Esophagus squamous epithelium (tissue), 5 donors: Measurements from ENCODE around the gene CNTN4. TPM values are rescaled to one million over a fixed set of nuclear protein-coding genes. Genes with fewer than 3 reads are reported as not detected.

Experiments
- DNase-seq: peaks from one replicate; lab custom pipeline; 2025; lab: John Stamatoyannopoulos, UW
- H3K27ac ChIP-seq, 4 donors: fragments of 200-600 bp; sonication (generic); one replicate each; pipeline ENCODE4 v1.5.1; 2016 to 2019; ENCODE audit warnings: mild to moderate bottlenecking in 1 of 4
- H3K27me3 ChIP-seq, 4 donors: fragments of 200-600 bp; sonication (generic); 1 replicate in 3 of 4; 2 replicates in 1 of 4; pipeline versions ENCODE4 v1.5.1 to v1.6.0; 2017 to 2021; ENCODE audit warnings: antibody characterized with exemption in 1 of 4
- H3K36me3 ChIP-seq, 3 donors: fragments of 200-600 bp; sonication (generic); one replicate each; pipeline ENCODE4 v1.5.1; 2016 to 2019
- H3K4me1 ChIP-seq, 3 donors: fragments of 200-600 bp; sonication (generic); one replicate each; pipeline ENCODE4 v1.5.1; 2017 to 2019
- H3K4me3 ChIP-seq, 4 donors: fragments of 200-600 bp; sonication (generic); 1 replicate in 3 of 4; 2 replicates in 1 of 4; pipeline ENCODE4 v1.5.1; 2016 to 2019; ENCODE audit warnings: mild to moderate bottlenecking in 2 of 4, moderate library complexity in 1 of 4
- H3K9me3 ChIP-seq, 3 donors: fragments of 200-600 bp; sonication (generic); one replicate each; pipeline ENCODE4 v1.5.1; 2016 to 2019
- POLR2A ChIP-seq, 4 donors: fragments of 450-650 bp; IDR thresholded peaks; one replicate each; pipeline ENCODE4 v1.6.1; 2017; ENCODE audit warnings: antibody characterized with exemption in 4 of 4, mild to moderate bottlenecking in 4 of 4, moderate library complexity in 3 of 4
- WGBS, 2 donors: methylation state at CpG; one replicate each; pipeline ENCODE4 v1.1.5; 2018; 5-methylcytosine and 5-hydroxymethylcytosine counted together
- intact Hi-C: fragments of 100-400 bp; cut with DNase I; formaldehyde crosslinking; loops from one replicate; pipeline ENCODE4 v1.15.0; 2022
- total RNA-seq, 4 donors: library from RNA; depleted of rRNA; stranded (reverse); fragments of >200 nt; gene quantifications; one replicate each; pipeline ENCODE4 v1.1.0, GENCODE V29; 2016
- TF ChIP-seq, protein P1 (sequence below), 6 experiments: fragments of 450-650 bp in 4 of 6; fragments of 200-600 bp in 2 of 6; sonication (generic) in 2 of 6; IDR thresholded peaks; one replicate each; pipeline ENCODE4 v1.5.1; 2016 to 2019; ENCODE audit warnings: antibody characterized with exemption in 6 of 6, mild to moderate bottlenecking in 4 of 6, moderate library complexity in 4 of 6
- donor health status: DM: yes; HTN: yes; CAD: no.

The CNTN4 gene
- total RNA-seq, 4 donors from 2014 or later, result 0.31 to 8.5 (median 3.5) TPM

DNA sequence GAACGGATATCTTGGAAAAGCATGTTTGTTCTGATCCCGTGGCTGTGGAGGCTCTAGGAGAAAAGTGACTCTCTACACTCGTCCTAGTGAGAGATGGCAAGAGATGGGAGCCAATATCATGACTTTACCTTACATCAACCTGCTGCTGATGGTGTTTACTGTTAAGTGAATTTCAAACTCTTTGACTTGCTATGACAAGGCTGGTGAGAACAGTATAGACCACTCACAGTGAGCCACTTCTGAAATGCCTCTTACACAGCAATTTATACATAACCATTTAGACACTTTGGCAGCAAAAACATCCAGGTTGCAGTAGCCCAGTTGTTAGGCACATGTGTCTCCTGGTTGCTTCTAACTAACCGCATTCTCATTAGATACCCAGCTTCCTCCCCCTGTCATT, 968.2 kb downstream of the CNTN4 start:
- H3K27ac ChIP-seq, result no peak overlapping the region

DNA sequence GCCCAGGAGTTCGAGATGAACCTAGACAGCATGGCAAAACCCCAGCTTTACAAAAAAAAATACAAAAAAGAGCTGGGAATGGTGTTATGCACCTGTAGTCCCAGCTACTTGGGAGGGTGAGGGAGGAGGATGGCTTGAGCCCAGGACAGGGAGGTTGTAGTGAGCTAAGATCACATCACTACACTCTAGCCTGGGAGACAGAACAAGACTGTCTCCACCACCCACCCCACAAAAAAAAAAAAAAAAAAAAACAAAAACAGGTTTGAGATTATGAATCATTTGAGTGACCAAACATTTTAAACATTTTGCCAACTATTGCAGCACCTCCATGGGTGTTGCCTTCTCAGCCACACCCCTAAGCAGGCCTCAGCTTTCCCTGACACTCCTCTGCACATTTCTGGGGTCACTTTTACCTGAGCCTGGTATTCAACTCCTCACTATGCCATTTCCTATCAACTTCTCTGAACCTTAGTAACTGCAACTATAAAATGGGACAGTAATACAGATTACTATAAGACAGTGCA, 969.8 kb downstream of the CNTN4 start:
- H3K9me3 ChIP-seq, result no peaks in the 10 kb centered on the region
- H3K4me1 ChIP-seq, result peaks cover 0 to 18% (median 0%) of the 10 kb centered on the region in 3 donors
- no peaks in the 10 kb centered on the region for H3K36me3 ChIP-seq
- H3K4me3 ChIP-seq, result no peak overlapping the region
- H3K27ac ChIP-seq, result peak overlapping the region in 2 of 4 donors; percentile 0 to 39
- TF ChIP-seq POLR2A (IDR thresholded peaks at IDR 0.05), result no peak
- TF ChIP-seq, protein P1, sequence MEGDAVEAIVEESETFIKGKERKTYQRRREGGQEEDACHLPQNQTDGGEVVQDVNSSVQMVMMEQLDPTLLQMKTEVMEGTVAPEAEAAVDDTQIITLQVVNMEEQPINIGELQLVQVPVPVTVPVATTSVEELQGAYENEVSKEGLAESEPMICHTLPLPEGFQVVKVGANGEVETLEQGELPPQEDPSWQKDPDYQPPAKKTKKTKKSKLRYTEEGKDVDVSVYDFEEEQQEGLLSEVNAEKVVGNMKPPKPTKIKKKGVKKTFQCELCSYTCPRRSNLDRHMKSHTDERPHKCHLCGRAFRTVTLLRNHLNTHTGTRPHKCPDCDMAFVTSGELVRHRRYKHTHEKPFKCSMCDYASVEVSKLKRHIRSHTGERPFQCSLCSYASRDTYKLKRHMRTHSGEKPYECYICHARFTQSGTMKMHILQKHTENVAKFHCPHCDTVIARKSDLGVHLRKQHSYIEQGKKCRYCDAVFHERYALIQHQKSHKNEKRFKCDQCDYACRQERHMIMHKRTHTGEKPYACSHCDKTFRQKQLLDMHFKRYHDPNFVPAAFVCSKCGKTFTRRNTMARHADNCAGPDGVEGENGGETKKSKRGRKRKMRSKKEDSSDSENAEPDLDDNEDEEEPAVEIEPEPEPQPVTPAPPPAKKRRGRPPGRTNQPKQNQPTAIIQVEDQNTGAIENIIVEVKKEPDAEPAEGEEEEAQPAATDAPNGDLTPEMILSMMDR (IDR thresholded peaks at IDR 0.05), result no peak
- H3K27me3 ChIP-seq, result no peaks in the 10 kb centered on the region
- 55 to 83% methylated on average over 1 of the region's 1 CpG for WGBS, 2 donors
- intact Hi-C loops, result no loop called here
- no peak for DNase-seq

More for the DNA sequence above, 968.2 kb downstream of the CNTN4 start:
- no peaks in the 10 kb centered on the region for H3K9me3 ChIP-seq
- H3K36me3 ChIP-seq, result no peaks in the 10 kb centered on the region
- no peak for DNase-seq
- H3K4me3 ChIP-seq, result no peak overlapping the region
- peaks cover 0 to 18% (median 0%) of the 10 kb centered on the region in 3 donors for H3K4me1 ChIP-seq
- H3K27me3 ChIP-seq, result no peaks in the 10 kb centered on the region
- 76 to 89% methylated on average over 4 of the region's 4 CpGs for WGBS, 2 donors
- TF ChIP-seq, protein P1 (IDR thresholded peaks at IDR 0.05), result no peak
- no peak for TF ChIP-seq POLR2A (IDR thresholded peaks at IDR 0.05)
- intact Hi-C loops, result no loop called here

DNA sequence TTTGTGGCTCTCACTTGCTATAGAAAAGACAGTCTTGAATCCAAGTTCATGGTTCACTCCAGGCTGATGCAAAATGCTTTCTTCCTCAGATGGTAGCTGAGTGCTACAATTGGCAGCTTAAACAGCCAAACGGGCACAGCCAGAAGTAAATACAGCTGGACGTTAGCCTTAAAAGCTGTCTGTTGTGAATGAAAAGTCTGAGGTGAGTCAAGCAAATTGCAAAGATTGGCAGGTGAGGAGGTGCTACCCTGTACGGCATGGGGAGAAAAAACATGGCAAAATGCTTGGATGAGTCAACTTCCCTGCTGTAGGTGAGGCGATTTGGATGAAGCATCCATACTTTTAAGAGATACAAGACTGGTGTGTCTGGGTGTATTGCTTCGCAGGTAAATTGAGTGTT, 971.1 kb downstream of the CNTN4 start:
- peaks cover 0 to 18% (median 0%) of the 10 kb centered on the region in 3 donors for H3K4me1 ChIP-seq
- H3K4me3 ChIP-seq, result no peak overlapping the region
- H3K9me3 ChIP-seq, result no peaks in the 10 kb centered on the region
- intact Hi-C loops, result no loop called here
- peak overlapping the region in 1 of 4 donors; percentile 39 for H3K27ac ChIP-seq
- TF ChIP-seq, protein P1 (IDR thresholded peaks at IDR 0.05), result no peak
- TF ChIP-seq POLR2A (IDR thresholded peaks at IDR 0.05), result no peak
- H3K27me3 ChIP-seq, result no peaks in the 10 kb centered on the region
- 29 to 45% methylated on average over 4 to 5 of the region's 5 CpGs for WGBS, 2 donors
- no peaks in the 10 kb centered on the region for H3K36me3 ChIP-seq
- no peak for DNase-seq

DNA sequence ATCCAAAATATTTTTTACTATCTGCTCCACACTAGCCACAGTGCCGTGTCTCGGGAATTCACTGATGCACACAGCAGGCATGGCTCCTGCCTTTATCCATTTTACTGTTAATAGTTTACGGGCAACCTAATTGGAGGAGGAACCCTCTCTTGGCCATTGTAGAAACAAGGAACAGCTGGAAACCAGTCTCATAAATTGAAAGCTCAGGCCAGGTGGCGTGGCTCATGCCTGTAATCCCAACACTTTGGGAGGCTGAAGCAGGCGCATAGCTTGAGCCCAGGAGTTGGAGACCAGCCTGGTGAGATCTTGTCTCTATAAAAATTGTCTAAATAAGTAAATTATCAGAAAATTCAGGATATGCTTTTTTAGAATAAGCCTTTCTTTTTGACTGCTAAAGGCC, 972.5 kb downstream of the CNTN4 start:
- DNase-seq, result no peak
- peaks cover 0 to 18% (median 0%) of the 10 kb centered on the region in 3 donors for H3K4me1 ChIP-seq
- no peak overlapping the region for H3K27ac ChIP-seq
- 63 to 82% methylated on average over 5 of the region's 5 CpGs for WGBS, 2 donors
- intact Hi-C loops, result no loop called here
- no peak overlapping the region for H3K4me3 ChIP-seq
- TF ChIP-seq, protein P1 (IDR thresholded peaks at IDR 0.05), result no peak
- TF ChIP-seq POLR2A (IDR thresholded peaks at IDR 0.05), result no peak
- no peaks in the 10 kb centered on the region for H3K36me3 ChIP-seq
- no peaks in the 10 kb centered on the region for H3K27me3 ChIP-seq
- no peaks in the 10 kb centered on the region for H3K9me3 ChIP-seq

DNA sequence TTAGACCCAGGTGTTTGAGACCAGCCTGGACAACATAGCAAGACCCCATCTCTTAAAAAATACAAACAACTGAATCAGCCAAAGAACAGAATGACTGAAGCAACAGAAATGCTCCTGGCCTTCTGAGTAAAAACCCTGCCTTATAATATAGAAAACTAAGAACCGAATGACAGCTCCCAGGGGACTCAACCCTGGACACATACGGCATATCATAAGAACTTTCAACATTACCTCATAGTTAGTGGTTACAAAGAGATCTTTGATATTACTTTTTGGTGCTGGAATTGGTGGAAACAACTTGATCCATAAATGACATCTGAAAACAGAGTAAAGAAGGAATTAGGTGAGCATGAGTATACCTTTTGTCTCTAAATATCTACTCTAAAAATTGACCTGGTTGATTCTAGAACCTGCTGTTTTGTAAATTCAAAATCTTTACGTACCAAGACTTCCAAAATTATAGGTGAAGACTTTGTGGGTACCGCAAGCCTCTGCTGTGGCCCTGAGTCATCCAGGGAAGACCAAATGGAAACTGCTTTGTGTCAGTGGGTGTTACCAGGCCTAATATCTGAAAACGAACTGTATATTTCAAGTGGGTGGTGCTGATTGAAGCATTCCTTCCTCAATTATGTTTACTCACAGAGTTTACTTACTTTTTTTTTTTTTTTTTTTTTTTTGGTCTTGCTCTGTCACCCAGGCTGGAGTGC, 976.0 kb downstream of the CNTN4 start:
- 62 to 77% methylated on average over 5 of the region's 5 CpGs for WGBS, 2 donors

More for the DNA sequence above, 976.0 kb downstream of the CNTN4 start:
- no peak for DNase-seq
- H3K4me3 ChIP-seq, result no peak overlapping the region
- no peaks in the 10 kb centered on the region for H3K4me1 ChIP-seq
- no peaks in the 10 kb centered on the region for H3K27me3 ChIP-seq
- intact Hi-C loops, result no loop called here
- H3K36me3 ChIP-seq, result no peaks in the 10 kb centered on the region
- no peak overlapping the region for H3K27ac ChIP-seq
- TF ChIP-seq, protein P1 (IDR thresholded peaks at IDR 0.05), result no peak
- TF ChIP-seq POLR2A (IDR thresholded peaks at IDR 0.05), result no peak
- H3K9me3 ChIP-seq, result no peaks in the 10 kb centered on the region
